ENCODE measurements around the gene KIF5C. TPM values are rescaled to one million over a fixed set of nuclear protein-coding genes. Genes with fewer than 3 reads are reported as not detected.

Gene KIF5C
- polyA plus RNA-seq, 1 donor (not counting 4 experiments of a cell fraction or from before 2014, with no cell fraction given): 0.03 TPM

GRCh38 chr2:148867079-148867769 is 7.8 kb upstream of the KIF5C start:
- FAIRE-seq: no peak
- no peak for TF ChIP-seq EZH2 (IDR thresholded peaks at IDR 0.05; ENCODE audit: low read length)
- TF ChIP-seq CTCF (optimal IDR thresholded peaks at IDR 0.05 in 1 of 3, IDR thresholded peaks at IDR 0.05 in 1 of 3, conservative IDR thresholded peaks at IDR 0.05 in 1 of 3; ENCODE audit: extremely low read depth in 1 of 3, insufficient read depth in 2 of 3, low read length in 3 of 3): no peak
- H3K27ac ChIP-seq (ENCODE audit: control insufficient read depth, insufficient read depth, low read length): no peak overlapping the region
- no peaks in the 10 kb centered on the region for H3K9me3 ChIP-seq (ENCODE audit: control insufficient read depth, low read depth, low read length)
- H3K4me3 ChIP-seq (ENCODE audit: control insufficient read depth in 2 of 3, extremely low read depth in 1 of 3, insufficient read depth in 2 of 3, low read depth in 1 of 3, low read length in 3 of 3): no peak overlapping the region
- H3K4me2 ChIP-seq (ENCODE audit: control insufficient read depth, extremely low read depth, insufficient read depth, low read depth, low read length): no peak overlapping the region
- DNase-seq (ENCODE audit: low read depth, low spot score): no peak
- H3K27me3 ChIP-seq (ENCODE audit: control insufficient read depth, extremely low read depth, insufficient read depth, low read length): peaks cover 4% of the 10 kb centered on the region
- H3K9me1 ChIP-seq (ENCODE audit: control insufficient read depth, extremely low read depth, insufficient read depth, low read length): no peaks in the 10 kb centered on the region
- no peaks in the 10 kb centered on the region for H3K4me1 ChIP-seq (ENCODE audit: control insufficient read depth, extremely low read depth, insufficient read depth, low read length)
- no peak overlapping the region for H2AFZ ChIP-seq (ENCODE audit: control insufficient read depth, low read length)
- no peak overlapping the region for H3K9ac ChIP-seq (ENCODE audit: control insufficient read depth, extremely low read depth, insufficient read depth, low read length)
- no peaks in the 10 kb centered on the region for H4K20me1 ChIP-seq (ENCODE audit: control insufficient read depth, extremely low read depth, insufficient read depth, low read length)
- dilution Hi-C loops (cut with MboI; ENCODE audit: extremely low pct_ligation_motif_present, low sequenced_read_pairs): no loop called here
- H3K36me3 ChIP-seq (ENCODE audit: control insufficient read depth in 2 of 2, extremely low read depth in 1 of 2, insufficient read depth in 2 of 2, low read length in 2 of 2): no peaks in the 10 kb centered on the region
- H3K79me2 ChIP-seq (ENCODE audit: control insufficient read depth, insufficient read depth, low read length): no peaks in the 10 kb centered on the region

GRCh38 chr2:148875387-148876051 is 492 bp downstream of the KIF5C start:
- Histone ChIP-seq H3K79me2 (ENCODE audit: control insufficient read depth, insufficient read depth, low read length) (no peaks in the 10 kb centered on the region), H3K27me3 (ENCODE audit: control insufficient read depth, extremely low read depth, insufficient read depth, low read length) (peaks cover 44% of the 10 kb centered on the region), H4K20me1 (ENCODE audit: control insufficient read depth, extremely low read depth, insufficient read depth, low read length) (no peaks in the 10 kb centered on the region), H2AFZ (ENCODE audit: control insufficient read depth, low read length) (no peak overlapping the region), H3K4me1 (ENCODE audit: control insufficient read depth, extremely low read depth, insufficient read depth, low read length) (no peaks in the 10 kb centered on the region), H3K9ac (ENCODE audit: control insufficient read depth, extremely low read depth, insufficient read depth, low read length) (no peak overlapping the region), H3K4me3 (ENCODE audit: control insufficient read depth in 2 of 3, extremely low read depth in 1 of 3, insufficient read depth in 2 of 3, low read depth in 1 of 3, low read length in 3 of 3) (no peak overlapping the region), H3K9me3 (ENCODE audit: control insufficient read depth, low read depth, low read length) (peaks cover 1% of the 10 kb centered on the region), H3K9me1 (ENCODE audit: control insufficient read depth, extremely low read depth, insufficient read depth, low read length) (no peaks in the 10 kb centered on the region), H3K4me2 (ENCODE audit: control insufficient read depth, extremely low read depth, insufficient read depth, low read depth, low read length) (no peak overlapping the region), H3K27ac (ENCODE audit: control insufficient read depth, insufficient read depth, low read length) (no peak overlapping the region), H3K36me3 (ENCODE audit: control insufficient read depth in 2 of 2, extremely low read depth in 1 of 2, insufficient read depth in 2 of 2, low read length in 2 of 2) (no peaks in the 10 kb centered on the region)
- dilution Hi-C loops (cut with MboI; ENCODE audit: extremely low pct_ligation_motif_present, low sequenced_read_pairs): no loop called here
- DNase-seq (ENCODE audit: low read depth, low spot score): no peak
- TF ChIP-seq CTCF (optimal IDR thresholded peaks at IDR 0.05 in 1 of 3, IDR thresholded peaks at IDR 0.05 in 1 of 3, conservative IDR thresholded peaks at IDR 0.05 in 1 of 3; ENCODE audit: extremely low read depth in 1 of 3, insufficient read depth in 2 of 3, low read length in 3 of 3) (no peak), EZH2 (IDR thresholded peaks at IDR 0.05; ENCODE audit: low read length) (no peak)
- no peak for FAIRE-seq
